NOMO-1 treated with DMSO at 0.1 percent for 48 hours (cell line): ENCODE data around the gene GALNT12.

ENCODE experiments used
- DNase-seq: peaks from one replicate; lab custom pipeline; 2025; ENCODE audit not compliant: unreplicated experiment; lab: John Stamatoyannopoulos, UW

Gene GALNT12

GRCh38 chr9:98801561-98801960, 5.9 kb upstream of the GALNT12 start:
- DNase-seq: no peak

GRCh38 chr9:98801969-98802371, 5.5 kb upstream of the GALNT12 start:
- no peak for DNase-seq

- no peak for DNase-seq
Observed at GRCh38 chr9:98804083-98804482, 3.4 kb upstream of the GALNT12 start.

- DNase-seq: peak; percentile 75
Observed at GRCh38 chr9:98805506-98806272, 1.8 kb upstream of the GALNT12 start.

GRCh38 chr9:98806394-98807035, 955 bp upstream of the GALNT12 start:
- peak; percentile 29 for DNase-seq

- DNase-seq: no peak
Observed at GRCh38 chr9:98807814-98808195, 335 bp downstream of the GALNT12 start.

- DNase-seq: no peak
Observed at GRCh38 chr9:98808411-98808815, 943 bp downstream of the GALNT12 start.

- DNase-seq: no peak
Observed at GRCh38 chr9:98808875-98809274, 1.4 kb downstream of the GALNT12 start.

- no peak for DNase-seq
Observed at GRCh38 chr9:98809311-98810101, 2.0 kb downstream of the GALNT12 start.

GRCh38 chr9:98810102-98810842, 2.8 kb downstream of the GALNT12 start:
- no peak for DNase-seq

GRCh38 chr9:98811051-98811650, 3.7 kb downstream of the GALNT12 start:
- DNase-seq: no peak

- no peak for DNase-seq
Observed at GRCh38 chr9:98815391-98815951, 8.0 kb downstream of the GALNT12 start.

GRCh38 chr9:98818764-98819163, 11.3 kb downstream of the GALNT12 start:
- DNase-seq: no peak

- no peak for DNase-seq
Observed at GRCh38 chr9:98819231-98819630, 11.8 kb downstream of the GALNT12 start.

GRCh38 chr9:98821831-98822230, 14.4 kb downstream of the GALNT12 start:
- no peak for DNase-seq

- no peak for DNase-seq
Observed at GRCh38 chr9:98822661-98823060, 15.2 kb downstream of the GALNT12 start.

GRCh38 chr9:98823666-98824334, 16.3 kb downstream of the GALNT12 start:
- DNase-seq: no peak

GRCh38 chr9:98825414-98825813, 17.9 kb downstream of the GALNT12 start:
- DNase-seq: no peak

GRCh38 chr9:98826716-98827115, 19.2 kb downstream of the GALNT12 start:
- DNase-seq: no peak

- DNase-seq: no peak
Observed at GRCh38 chr9:98829766-98830165, 22.3 kb downstream of the GALNT12 start.
